GM12878 (cell line): ENCODE measurements around the gene MYCBP2. TPM values are rescaled to one million over a fixed set of nuclear protein-coding genes. Genes with fewer than 3 reads are reported as not detected.

Experiments
- ATAC-seq: fragments of 200-7000 bp; cut with Tn5 transposase; 3 replicates; pipeline ENCODE4 v1.9.1; 2020; ENCODE audit warnings: mild to moderate bottlenecking, moderate library complexity
- BruUV-seq: library from RNA; stranded (reverse); fragments of 400-500 nt; replicated peaks from 2 replicates; lab custom pipeline; 2021; lab: Mats Ljungman, UMichigan
- CTCF ChIA-PET: fragments of 300-600 bp; sonication (Branson Sonifier 250); formaldehyde crosslinking; extraction: SDS; loops from one replicate; lab custom pipeline; 2021; ENCODE audit warnings: inconsistent platforms; lab: Yijun Ruan, JAX
- POLR2A ChIA-PET: fragments of 350-600 bp; formaldehyde crosslinking; extraction: SDS; loops from one replicate; lab custom pipeline; 2021; ENCODE audit warnings: inconsistent platforms; lab: Charles Lee
- RAD21 ChIA-PET: fragments of 300-600 bp; sonication (Branson Sonifier 250); formaldehyde crosslinking; loops from one replicate; lab custom pipeline; 2023; ENCODE audit warnings: antibody characterized with exemption; ENCODE audit not compliant: unreplicated experiment; lab: Charles Lee
- SMC1A ChIA-PET: fragments of 300-600 bp; sonication (Branson Sonifier 250); formaldehyde crosslinking; loops from one replicate; lab custom pipeline; 2023; ENCODE audit not compliant: unreplicated experiment, uncharacterized antibody; lab: Charles Lee
- DNase-seq: peaks from one replicate; pipeline ENCODE4 v3.0.0-alpha.2; 2011; ENCODE audit warnings: low read depth, low spot score
- FAIRE-seq: peaks from 3 replicates; lab custom pipeline; 2011; peaks lifted over from hg19 to GRCh38; lab: Jason Lieb, UNC
- H2AFZ ChIP-seq: 2 replicates; pipeline ENCODE4 v1.6.0; 2011; ENCODE audit warnings: low read depth, low read length, control low read depth; ENCODE audit not compliant: control insufficient read depth
- H3K27ac ChIP-seq: 2 replicates; pipeline ENCODE4 v1.5.1; 2011; ENCODE audit warnings: control low read depth; ENCODE audit not compliant: control insufficient read depth, insufficient read depth
- H3K27me3 ChIP-seq, 2 experiments: replicated peaks in 1 of 2; 2 replicates each; pipeline versions ENCODE4 v1.6.0 to v1.6.1; 2011; ENCODE audit warnings: low read length in 1 of 2; ENCODE audit not compliant: control insufficient read depth in 2 of 2, insufficient read depth in 2 of 2
- H3K36me3 ChIP-seq, 2 experiments: 2 replicates each; pipeline ENCODE4 v1.5.1; 2011; ENCODE audit warnings: low read length in 1 of 2; ENCODE audit not compliant: control insufficient read depth in 2 of 2, insufficient read depth in 2 of 2
- H3K4me1 ChIP-seq: 2 replicates; pipeline ENCODE4 v1.6.1; 2011; ENCODE audit warnings: mild to moderate bottlenecking, low read length, moderate library complexity, mixed read lengths; ENCODE audit not compliant: control insufficient read depth, insufficient read depth
- H3K4me2 ChIP-seq: 2 replicates; pipeline ENCODE4 v1.6.0; 2011; ENCODE audit warnings: control low read depth; ENCODE audit not compliant: control insufficient read depth, insufficient read depth
- H3K4me3 ChIP-seq: fragments of 200-600 bp; sonication (generic); 2 replicates; pipeline ENCODE4 v1.5.1; 2016
- H3K79me2 ChIP-seq: 2 replicates; pipeline ENCODE4 v1.6.0; 2011; ENCODE audit warnings: low read length; ENCODE audit not compliant: control insufficient read depth, insufficient read depth
- H3K9ac ChIP-seq: 2 replicates; pipeline ENCODE4 v1.8.0; 2011; ENCODE audit warnings: low read length, control low read depth, mixed read lengths; ENCODE audit not compliant: control insufficient read depth, insufficient read depth
- H3K9me3 ChIP-seq: replicated peaks from 3 replicates; pipeline ENCODE4 v1.5.1; 2011; ENCODE audit warnings: mild to moderate bottlenecking, low read length; ENCODE audit not compliant: control insufficient read depth, insufficient read depth
- H4K20me1 ChIP-seq: 2 replicates; pipeline ENCODE4 v1.6.0; 2011; ENCODE audit not compliant: control insufficient read depth, insufficient read depth
- E2F8 ChIP-seq: fragments of 450-650 bp; IDR thresholded peaks from 2 replicates; pipeline ENCODE4 v1.6.1; 2018; ENCODE audit warnings: mild to moderate bottlenecking, low read depth, moderate library complexity; ENCODE audit not compliant: partially characterized antibody
- GABPA ChIP-seq: IDR thresholded peaks from 2 replicates; pipeline ENCODE4 v1.6.1; 2014; ENCODE audit warnings: antibody characterized with exemption, low read depth, mild to moderate bottlenecking, inconsistent platforms
- MYC ChIP-seq: IDR thresholded peaks from 2 replicates; pipeline ENCODE4 v1.6.1; 2011; ENCODE audit warnings: mild to moderate bottlenecking, low read length, moderate library complexity, inconsistent platforms; ENCODE audit not compliant: insufficient read depth, insufficient replicate concordance, insufficient read length, severe bottlenecking
- NFYB ChIP-seq: IDR thresholded peaks from 2 replicates; pipeline ENCODE4 v1.6.1; 2011; ENCODE audit warnings: low read depth, mild to moderate bottlenecking, low read length, improper control_type of control experiment, moderate library complexity; ENCODE audit not compliant: insufficient read depth
- POU2F2 ChIP-seq: IDR thresholded peaks from 3 replicates; pipeline ENCODE4 v1.6.1; 2011; ENCODE audit warnings: low read depth, mild to moderate bottlenecking, low read length, borderline replicate concordance
- TARDBP ChIP-seq: IDR thresholded peaks from 2 replicates; pipeline ENCODE4 v1.6.1; 2016; ENCODE audit warnings: borderline replicate concordance
- WGBS: methylation state at CpG from one replicate; pipeline ENCODE4 v1.1.6; 2016; ENCODE audit warnings: low lambda C conversion rate; ENCODE audit not compliant: insufficient replicate concordance, insufficient coverage; ENCODE audit errors: missing lambda C conversion rate; 5-methylcytosine and 5-hydroxymethylcytosine counted together
- in situ Hi-C: fragments of 300-500 bp; cut with MboI; formaldehyde crosslinking; loops from 9 replicates; pipeline ENCODE4 v1.14.3; 2018; ENCODE audit warnings: mixed read lengths
- intact Hi-C: fragments of 100-400 bp; cut with micrococcal nuclease; formaldehyde crosslinking; loops from one replicate; pipeline ENCODE4 v1.14.2; 2022; ENCODE audit not compliant: unreplicated experiment
- polyA plus RNA-seq, 11 experiments: library from polyadenylated mRNA; depleted of rRNA in 4 of 11; unstranded in 6 of 11; stranded (reverse) in 5 of 11; fragments of >200 nt; fragmentation: Nextera tagmentation in 4 of 11; fragmentation: Illumina TruSeq in 1 of 11; extraction: Ambion mirVana in 4 of 11; extraction: Trizol in 1 of 11; gene quantifications; 1 replicate in 1 of 11; 2 replicates in 10 of 11; pipeline versions ENCODE4 v1.2.1 to v1.2.3, GENCODE V29; 2011 to 2016; ENCODE audit warnings: inconsistent platforms in 2 of 11, missing spikeins in 2 of 11, low read depth in 1 of 11
- total RNA-seq, 4 experiments: library from RNA; depleted of rRNA in 3 of 4; stranded (reverse); fragments of >200 nt in 3 of 4; fragmentation: Illumina TruSeq in 1 of 4; extraction: Trizol in 1 of 4; gene quantifications; 2 replicates each; pipeline versions ENCODE4 v1.2.1 to v1.2.3, GENCODE V29; 2013 to 2021

The MYCBP2 gene
- total and polyA plus RNA-seq, 10 of the 15 experiments (the other 5 are each of a cell fraction or from before 2014, with no cell fraction given) = 51.9 to 152 (median 98.2) TPM

- no TSS peak for BruUV-seq
Observed at GRCh38 chr13:77359171-77359570, 32.3 kb upstream of the MYCBP2 start.

More at GRCh38 chr13:77359171-77359570, 32.3 kb upstream of the MYCBP2 start:
- no peak overlapping the region for H3K27ac ChIP-seq
- H3K4me3 ChIP-seq = no peak overlapping the region
- SMC1A ChIA-PET = interaction anchor here (0.8 to 4.3 kb wide), 15 partner anchors 8 to 119 kb away, joined by 3 to 16 read pairs (median 4); no protein-coding TSS in a partner anchor
- WGBS = 39% methylated on average over 3 of the region's 3 CpGs
- no peak overlapping the region for H3K4me2 ChIP-seq
- H3K9me3 ChIP-seq = no peaks in the 10 kb centered on the region; the same call in 1 of the 3 replicates
- CTCF ChIA-PET = interaction anchor here (1.3 kb wide), 1 partner anchor 10 kb away, joined by 5 read pairs; no protein-coding TSS in a partner anchor
- intact Hi-C loops (no loop called here), in situ Hi-C loops (no loop called here)
- TF ChIP-seq GABPA = no peak
- no peak for TF ChIP-seq MYC
- TF ChIP-seq E2F8 = no peak
- TF ChIP-seq NFYB = no peak
- peak; percentile 44; the same call in 1 of the 3 replicates for TF ChIP-seq POU2F2
- TF ChIP-seq TARDBP = no peak
- no peak for DNase-seq
- H3K36me3 ChIP-seq = no peaks in the 10 kb centered on the region
- H3K27me3 ChIP-seq = no peaks in the 10 kb centered on the region
- H2AFZ ChIP-seq = no peak overlapping the region
- peak; percentile 60 for ATAC-seq
- no peak for FAIRE-seq
- H3K9ac ChIP-seq = no peak overlapping the region
- RAD21 ChIA-PET = interaction anchor here (0.7 to 1.7 kb wide), 6 partner anchors 19 to 119 kb away, joined by 3 to 9 read pairs (median 4); no protein-coding TSS in a partner anchor
- POLR2A ChIA-PET = interaction anchor here (1.0 to 1.5 kb wide), 3 partner anchors 11 to 68 kb away, joined by 3 to 6 read pairs (median 5); no protein-coding TSS in a partner anchor
- no peaks in the 10 kb centered on the region for H3K79me2 ChIP-seq
- H4K20me1 ChIP-seq = no peaks in the 10 kb centered on the region
- no peaks in the 10 kb centered on the region for H3K4me1 ChIP-seq
